Testis (tissue), 2 donors: ENCODE measurements around the gene SMCR8.

ENCODE experiments used
- CTCF ChIP-seq, 3 experiments: fragments of 450-650 bp in 2 of 3; fragments of 200-600 bp in 1 of 3; sonication (generic) in 1 of 3; IDR thresholded peaks; one replicate each; pipeline ENCODE4 v1.5.1; 2016 to 2019; ENCODE audit warnings: antibody characterized with exemption in 3 of 3, mild to moderate bottlenecking in 2 of 3, moderate library complexity in 1 of 3
- POLR2A ChIP-seq: fragments of 450-650 bp; IDR thresholded peaks from one replicate; pipeline ENCODE4 v1.6.1; 2017; ENCODE audit warnings: antibody characterized with exemption, mild to moderate bottlenecking, moderate library complexity

DNA sequence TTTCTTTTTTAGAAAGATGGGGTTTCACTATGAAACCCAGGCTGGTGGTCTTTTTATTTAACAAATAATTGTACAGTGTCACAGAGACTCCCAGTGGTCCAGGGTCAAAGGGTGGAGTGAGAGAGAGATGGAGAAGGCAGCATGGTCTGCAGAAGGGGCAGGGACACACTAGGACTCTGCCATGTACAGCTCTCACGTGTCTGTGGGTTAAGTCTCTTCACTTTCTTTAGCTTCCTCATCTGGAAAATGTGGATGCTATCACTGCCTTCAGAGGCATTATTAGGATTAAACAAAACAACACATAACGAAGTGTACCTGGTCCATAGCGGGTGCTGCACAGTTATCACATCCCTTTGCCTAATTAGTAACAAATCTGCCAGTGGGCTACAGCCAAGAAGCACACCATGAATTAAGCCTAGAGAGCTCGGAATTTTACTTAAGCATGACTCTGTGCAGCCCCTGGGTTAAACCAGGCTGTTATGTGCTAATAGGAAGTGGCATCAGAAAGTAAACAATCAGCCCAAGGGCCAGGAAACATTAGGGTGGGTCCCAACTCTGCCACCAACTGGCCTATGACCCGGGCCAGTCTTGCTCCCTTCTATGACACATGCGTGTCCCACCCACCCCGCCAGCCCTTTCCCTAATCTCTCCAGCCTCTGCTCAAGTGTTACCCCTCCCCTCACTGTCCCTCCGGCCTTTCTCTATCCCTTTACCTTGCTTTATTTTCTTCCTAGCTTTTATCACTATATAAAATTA, 14.2 kb upstream of the SMCR8 start:
- TF ChIP-seq CTCF (IDR thresholded peaks at IDR 0.05) (no peak), POLR2A (no peak)
